ENCODE data around the gene ERBB4. TPM values are rescaled to one million over a fixed set of nuclear protein-coding genes. Genes with fewer than 3 reads are reported as not detected.

ERBB4 gene
- total and polyA plus RNA-seq, 2 of the 8 experiments (the other 6 are each of a cell fraction or from before 2014, with no cell fraction given), result 0.34 to 1.3 TPM

DNA sequence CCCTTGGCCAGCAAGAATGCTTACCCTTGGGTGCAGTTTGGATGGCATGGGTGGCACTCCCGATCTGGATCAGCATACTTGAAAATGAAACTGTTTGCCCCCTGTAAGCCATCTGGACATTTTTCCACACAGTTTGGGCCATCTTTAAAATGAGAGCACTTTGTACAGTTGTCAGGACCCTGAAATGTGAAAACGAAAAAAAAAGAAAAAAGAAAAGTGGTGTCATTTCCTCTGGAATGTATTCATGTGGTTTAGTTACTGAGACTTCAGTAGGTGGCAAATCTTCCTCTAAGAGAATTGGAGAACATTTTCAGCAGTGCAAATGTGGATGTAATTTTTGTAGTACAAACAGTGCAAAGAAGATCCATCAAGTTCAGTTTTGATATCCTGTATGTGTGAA is 873.3 kb downstream of the ERBB4 start:
- H3K9me3 ChIP-seq (ENCODE audit: insufficient read depth in 2 of 2, low read depth in 1 of 2, low read length in 1 of 2), result no peaks in the 10 kb centered on the region
- no peak overlapping the region for H2AFZ ChIP-seq (ENCODE audit: low read length)
- DNase-seq (ENCODE audit: low read depth in 1 of 2, low spot score in 2 of 2) (no peak), FAIRE-seq (no peak)
- H3K9ac ChIP-seq (replicated peaks in 1 of 4; ENCODE audit: extremely low read depth in 1 of 4, low read depth in 3 of 4, low read length in 3 of 4), result no peak overlapping the region
- H3K23ac ChIP-seq (ENCODE audit: insufficient read length), result no peak overlapping the region
- H3K4me1 ChIP-seq (replicated peaks in 1 of 4; ENCODE audit: control insufficient read depth in 3 of 4, insufficient read depth in 4 of 4, low read length in 3 of 4), result peaks cover 0 to 6% (median 2%) of the 10 kb centered on the region in 4 experiments; a peak in 2 of 7 replicates
- H3K56ac ChIP-seq (replicated peaks; ENCODE audit: insufficient read length, low read depth, low read length), result no peak overlapping the region
- H2BK12ac ChIP-seq (ENCODE audit: low read depth, low read length), result no peak overlapping the region
- no peak overlapping the region for H3K4me3 ChIP-seq (ENCODE audit: extremely low read depth in 1 of 4, insufficient read depth in 2 of 4, low read depth in 3 of 4, low read length in 4 of 4)
- CTCF ChIA-PET (ENCODE audit: partially characterized antibody), result interaction anchor here (0.6 kb wide), 1 partner anchor 25 kb away, joined by 3 read pairs; no protein-coding TSS in a partner anchor
- H3K14ac ChIP-seq (ENCODE audit: insufficient read length), result no peak overlapping the region
- H3K4me2 ChIP-seq (ENCODE audit: insufficient read depth in 1 of 2, low read depth in 2 of 2, low read length in 2 of 2), result no peak overlapping the region
- H3K79me1 ChIP-seq (ENCODE audit: low read depth, low read length), result no peaks in the 10 kb centered on the region
- H2BK20ac ChIP-seq (ENCODE audit: low read length), result no peak overlapping the region
- no peaks in the 10 kb centered on the region for H3K36me3 ChIP-seq (ENCODE audit: control insufficient read depth in 2 of 4, insufficient read depth in 4 of 4, low read length in 3 of 4)
- no peak overlapping the region for H3K27ac ChIP-seq (ENCODE audit: low read depth, low read length)
- H4K8ac ChIP-seq (ENCODE audit: extremely low read depth, insufficient read depth, low read length), result no peak overlapping the region
- H3K18ac ChIP-seq (ENCODE audit: extremely low read depth, low read length), result no peak overlapping the region
- H3K23me2 ChIP-seq (ENCODE audit: low read depth, low read length), result no peaks in the 10 kb centered on the region
- H2BK120ac ChIP-seq (replicated peaks; ENCODE audit: low read depth, low read length), result no peak overlapping the region
- POLR2A ChIA-PET (ENCODE audit: partially characterized antibody), result no interaction called here
- no peaks in the 10 kb centered on the region for H4K20me1 ChIP-seq (replicated peaks in 1 of 2; ENCODE audit: control insufficient read depth in 1 of 2, insufficient read depth in 2 of 2, low read length in 2 of 2)
- no peak overlapping the region for H4K5ac ChIP-seq (ENCODE audit: insufficient read length, low read depth, low read length)
- WGBS, 2 experiments (ENCODE audit: extremely low coverage in 1 of 2, insufficient coverage in 1 of 2, insufficient read length in 1 of 2, insufficient replicate concordance in 2 of 2, low coverage in 1 of 2, low lambda C conversion rate in 2 of 2, missing lambda C conversion rate in 1 of 2), result 94% methylated on average over 2 of the region's 2 CpGs; no CpG with 5 or more reads in 1 of the 2 experiments
- H3K27me3 ChIP-seq (replicated peaks in 1 of 4; ENCODE audit: control insufficient read depth in 3 of 4, extremely low read depth in 1 of 4, insufficient read depth in 3 of 4, low read length in 3 of 4), result no peaks in the 10 kb centered on the region
- no peak overlapping the region for H2BK15ac ChIP-seq (ENCODE audit: low read length)
- H2BK5ac ChIP-seq (ENCODE audit: low read depth, low read length), result no peak overlapping the region
- H2AK5ac ChIP-seq (ENCODE audit: low read depth, low read length), result no peak overlapping the region
- H3K4ac ChIP-seq (replicated peaks; ENCODE audit: insufficient read length, low read depth, low read length), result no peak overlapping the region
- no peaks in the 10 kb centered on the region for H3K79me2 ChIP-seq (ENCODE audit: control insufficient read depth in 1 of 2, insufficient read depth in 2 of 2, low read length in 2 of 2)
- H4K91ac ChIP-seq (replicated peaks; ENCODE audit: insufficient read length, low read length), result no peak overlapping the region
- TF ChIP-seq RNF2 (IDR thresholded peaks at IDR 0.05; ENCODE audit: borderline replicate concordance, low read depth, low read length, missing control alignments, poor library complexity, severe bottlenecking) (no peak), TBP (IDR thresholded peaks at IDR 0.05; ENCODE audit: low read depth, low read length) (no peak)
